ENCODE measurements around the gene AHR. TPM values are rescaled to one million over a fixed set of nuclear protein-coding genes. Genes with fewer than 3 reads are reported as not detected.
A peak's percentile ranks its signal among the peaks of the same experiment; 100 is the strongest.

Gene AHR
- total RNA-seq, 1 experiment from 2014 or later = 6.1 TPM

- no peak overlapping the region for H4K91ac ChIP-seq (ENCODE audit: insufficient read length, low read depth, low read length)
- Mint-ChIP-seq H3K9me3 (peaks cover 0 to 1% of the 10 kb centered on the region in 2 experiments; a peak in 2 of 5 replicates), H3K4me1 (peaks cover 12 to 15% of the 10 kb centered on the region in 2 experiments), H3K4me3 (no peak overlapping the region), H3K27me3 (ENCODE audit: low read depth) (no peaks in the 10 kb centered on the region), H3K27ac (peak overlapping the region; percentile 11 to 86 (median 40); a peak in 4 of 7 replicates), H3K36me3 (ENCODE audit: insufficient read depth in 1 of 3, low read depth in 3 of 3) (peaks cover 10 to 30% (median 23%) of the 10 kb centered on the region in 3 experiments)
- H3K23ac ChIP-seq (ENCODE audit: insufficient read length, low read depth, low read length) = no peak overlapping the region
- H3K79me1 ChIP-seq (ENCODE audit: insufficient read depth, low read depth, low read length, poor library complexity, severe bottlenecking) = no peaks in the 10 kb centered on the region
- H2BK20ac ChIP-seq (ENCODE audit: low read depth, low read length, poor library complexity, severe bottlenecking) = no peak overlapping the region
- H3K27ac ChIP-seq (ENCODE audit: insufficient read length, low read depth, low read length) = no peak overlapping the region
- no peak overlapping the region for H3K14ac ChIP-seq (ENCODE audit: insufficient read depth, low read length)
- peak overlapping the region; percentile 82 for H4K5ac ChIP-seq (ENCODE audit: insufficient read length, low read depth, low read length)
- H3K4me2 ChIP-seq (ENCODE audit: insufficient read depth, insufficient read length, low read length) = no peak overlapping the region
- H2BK5ac ChIP-seq (ENCODE audit: insufficient read length, low read length) = no peak overlapping the region
- H3K9me3 ChIP-seq (ENCODE audit: control insufficient read depth, low read depth, low read length) = no peaks in the 10 kb centered on the region
- H3T11ph ChIP-seq (ENCODE audit: low read length) = no peak overlapping the region
- H3K9ac ChIP-seq (ENCODE audit: extremely low read depth, insufficient read length, low read length) = peak overlapping the region; percentile 43
- no peaks in the 10 kb centered on the region; the same call in 1 of the 2 replicates for H3K4me1 ChIP-seq (ENCODE audit: insufficient read depth, low read length)
- H4K20me1 ChIP-seq (ENCODE audit: control insufficient read depth, insufficient read depth, insufficient read length) = no peaks in the 10 kb centered on the region
- no peak for DNase-seq
- no peaks in the 10 kb centered on the region for H3K79me2 ChIP-seq (ENCODE audit: insufficient read depth, low read length)
- H3K18ac ChIP-seq (ENCODE audit: insufficient read length, low read depth, low read length) = no peak overlapping the region
- WGBS (ENCODE audit: extremely low coverage, insufficient read length, low lambda C conversion rate) = no CpG with 5 or more reads among the region's 4 CpGs
- H3K4ac ChIP-seq (ENCODE audit: low read depth, low read length) = no peak overlapping the region
- H2AK5ac ChIP-seq (ENCODE audit: insufficient read length, low read length) = no peak overlapping the region
- TF ChIP-seq CTCF (conservative IDR thresholded peaks at IDR 0.05) = no peak
- no peak overlapping the region for H2BK120ac ChIP-seq (ENCODE audit: low read depth, low read length, poor library complexity, severe bottlenecking)
- H2BK12ac ChIP-seq (ENCODE audit: insufficient read length, low read depth, low read length) = no peak overlapping the region
- no peak overlapping the region for H4K8ac ChIP-seq (replicated peaks; ENCODE audit: insufficient read length, low read depth, low read length)
- H3K56ac ChIP-seq (ENCODE audit: insufficient read length, low read depth, low read length) = no peak overlapping the region
- H2BK15ac ChIP-seq (ENCODE audit: low read depth, low read length) = no peak overlapping the region
- no peaks in the 10 kb centered on the region for H3K27me3 ChIP-seq (ENCODE audit: insufficient read depth, low read length)
- H3K23me2 ChIP-seq (ENCODE audit: insufficient read length, low read depth, low read length, poor library complexity, severe bottlenecking) = no peaks in the 10 kb centered on the region
- no peak overlapping the region for H2AFZ ChIP-seq (ENCODE audit: low read length)
Measured at GRCh38 chr7:17339952-17340351, 41.5 kb downstream of the AHR start.

All from H9 (cell line).